G401 (cell line): ENCODE measurements around the gene PRPSAP1. TPM values are rescaled to one million over a fixed set of nuclear protein-coding genes. Genes with fewer than 3 reads are reported as not detected.

Source experiments
- DNase-seq: peaks from one replicate; pipeline ENCODE4 v3.0.0-alpha.2; 2015; ENCODE audit warnings: low spot score
- in situ Hi-C: cut with HindIII; loops from 2 replicates; pipeline ENCODE4 v1.10.0; 2016; ENCODE audit warnings: low sequenced_read_pairs, mixed read lengths
- total RNA-seq: library from RNA; depleted of rRNA; stranded (reverse); fragments of >200 nt; shearing (Covaris generic); gene quantifications from 2 replicates; pipeline ENCODE4 v1.2.3, GENCODE V29; 2014

PRPSAP1 gene
- total RNA-seq, 1 experiment from 2014 or later: 28.0 TPM

- DNase-seq: no peak
- in situ Hi-C loops: no loop called here
These were observed 60.6 kb downstream of the PRPSAP1 start for GRCh38 chr17:76293106-76293505.

GRCh38 chr17:76292567-76292966 is 61.1 kb downstream of the PRPSAP1 start:
- no peak for DNase-seq
- in situ Hi-C loops: no loop called here

GRCh38 chr17:76281573-76282371 is 71.9 kb downstream of the PRPSAP1 start:
- in situ Hi-C loops: no loop called here
- DNase-seq: peak; percentile 80

- in situ Hi-C loops: no loop called here
- DNase-seq: no peak
These were observed 73.1 kb downstream of the PRPSAP1 start for GRCh38 chr17:76280650-76281049.

- in situ Hi-C loops: no loop called here
- DNase-seq: no peak
These were observed 73.9 kb downstream of the PRPSAP1 start for GRCh38 chr17:76279742-76280287.

GRCh38 chr17:76278952-76279741 is 74.6 kb downstream of the PRPSAP1 start:
- peak; percentile 81 for DNase-seq
- in situ Hi-C loops: no loop called here

- DNase-seq: no peak
These were observed 75.3 kb downstream of the PRPSAP1 start for GRCh38 chr17:76278268-76278908.

GRCh38 chr17:76277300-76278267 is 76.1 kb downstream of the PRPSAP1 start:
- in situ Hi-C loops: no loop called here
- no peak for DNase-seq

More at GRCh38 chr17:76278268-76278908, 75.3 kb downstream of the PRPSAP1 start:
- in situ Hi-C loops: no loop called here

- DNase-seq: no peak
- in situ Hi-C loops: no loop called here
These were observed 77.0 kb downstream of the PRPSAP1 start for GRCh38 chr17:76276461-76277299.

GRCh38 chr17:76276069-76276431 is 77.7 kb downstream of the PRPSAP1 start:
- DNase-seq: no peak
- in situ Hi-C loops: no loop called here

GRCh38 chr17:76275382-76276068 is 78.2 kb downstream of the PRPSAP1 start:
- no peak for DNase-seq
- in situ Hi-C loops: no loop called here

GRCh38 chr17:76274112-76274956 is 79.4 kb downstream of the PRPSAP1 start:
- no peak for DNase-seq
- in situ Hi-C loops: no loop called here

- DNase-seq: no peak
These were observed 80.1 kb downstream of the PRPSAP1 start for GRCh38 chr17:76273445-76274111.

GRCh38 chr17:76272541-76273444 is 80.9 kb downstream of the PRPSAP1 start:
- no peak for DNase-seq
- in situ Hi-C loops: no loop called here

More at GRCh38 chr17:76273445-76274111, 80.1 kb downstream of the PRPSAP1 start:
- in situ Hi-C loops: no loop called here
